D341Med (cell line): ENCODE data around the gene PCSK5.

Source experiments
- DNase-seq: peaks from one replicate; pipeline ENCODE4 v3.0.0; 2012; ENCODE audit warnings: low spot score

Gene PCSK5

GRCh38 chr9:76191493-76191892 lies 301.0 kb downstream of the PCSK5 start:
- DNase-seq = no peak

- no peak for DNase-seq
Measured at GRCh38 chr9:76192013-76192412, 301.5 kb downstream of the PCSK5 start.

- DNase-seq = no peak
Measured at GRCh38 chr9:76194896-76195295, 304.4 kb downstream of the PCSK5 start.

GRCh38 chr9:76198336-76198735 lies 307.9 kb downstream of the PCSK5 start:
- no peak for DNase-seq

DNA sequence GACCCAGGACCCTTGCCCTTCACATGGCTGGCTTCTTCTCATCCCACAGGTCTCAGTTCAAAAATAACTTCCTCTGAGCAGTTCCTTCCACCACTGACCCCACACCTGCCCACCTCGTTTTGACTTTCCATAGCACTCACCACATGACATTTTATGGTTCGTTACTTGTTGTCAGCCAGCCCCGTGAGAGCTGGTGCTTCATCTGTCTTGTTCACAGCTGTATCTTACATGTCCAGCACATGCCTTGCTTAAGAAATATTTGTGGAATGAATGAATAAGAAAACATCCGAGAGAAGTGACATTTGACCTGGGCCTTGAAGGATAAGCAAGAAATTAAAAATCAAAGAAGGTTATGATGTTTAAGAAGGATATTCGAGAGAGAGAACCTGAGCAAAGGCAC lies 309.8 kb downstream of the PCSK5 start:
- DNase-seq = no peak

DNA sequence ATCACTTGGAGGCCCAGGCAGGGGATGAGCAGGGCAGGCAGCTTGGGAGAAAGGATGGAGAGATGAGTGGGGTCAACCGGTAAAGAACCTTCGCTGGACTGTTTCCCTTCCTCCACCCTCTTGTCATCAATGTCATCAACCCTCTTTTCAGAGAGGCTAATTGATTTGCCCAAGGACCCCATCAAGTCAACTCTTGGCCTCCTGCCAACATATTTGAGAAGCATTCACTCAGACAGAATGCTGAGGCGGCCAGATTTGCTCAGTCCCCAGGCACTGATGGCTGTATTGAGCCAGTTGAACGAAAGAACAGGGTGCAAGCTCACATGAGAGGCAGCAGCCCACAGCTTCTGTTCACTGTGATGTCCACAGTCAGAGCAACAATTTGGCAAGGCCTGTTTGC lies 310.3 kb downstream of the PCSK5 start:
- DNase-seq = no peak

- DNase-seq = no peak
Measured at GRCh38 chr9:76203373-76203772, 312.9 kb downstream of the PCSK5 start.

- DNase-seq = no peak
Measured at GRCh38 chr9:76206821-76207220, 316.3 kb downstream of the PCSK5 start.

- no peak for DNase-seq
Measured at GRCh38 chr9:76213751-76214150, 323.3 kb downstream of the PCSK5 start.

DNA sequence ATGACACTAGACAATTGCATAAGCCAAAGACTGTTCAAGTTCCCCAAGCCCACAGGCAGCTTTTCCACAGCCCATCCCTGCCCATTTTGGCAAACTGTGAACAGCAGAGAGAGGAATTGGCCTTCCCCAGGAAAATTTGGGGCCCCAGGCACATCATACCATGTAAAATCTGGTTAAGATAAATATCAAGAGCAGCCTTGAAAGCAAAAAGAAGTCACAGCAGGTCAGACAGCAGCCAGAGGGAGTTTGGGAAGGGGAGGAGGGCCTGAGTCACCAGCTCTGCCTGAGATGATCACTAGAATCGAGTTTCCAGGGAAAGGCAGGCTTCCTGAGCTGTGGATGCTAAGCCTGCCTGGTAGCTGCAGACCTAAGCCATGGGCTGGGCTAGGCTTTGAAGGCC lies 324.6 kb downstream of the PCSK5 start:
- no peak for DNase-seq

DNA sequence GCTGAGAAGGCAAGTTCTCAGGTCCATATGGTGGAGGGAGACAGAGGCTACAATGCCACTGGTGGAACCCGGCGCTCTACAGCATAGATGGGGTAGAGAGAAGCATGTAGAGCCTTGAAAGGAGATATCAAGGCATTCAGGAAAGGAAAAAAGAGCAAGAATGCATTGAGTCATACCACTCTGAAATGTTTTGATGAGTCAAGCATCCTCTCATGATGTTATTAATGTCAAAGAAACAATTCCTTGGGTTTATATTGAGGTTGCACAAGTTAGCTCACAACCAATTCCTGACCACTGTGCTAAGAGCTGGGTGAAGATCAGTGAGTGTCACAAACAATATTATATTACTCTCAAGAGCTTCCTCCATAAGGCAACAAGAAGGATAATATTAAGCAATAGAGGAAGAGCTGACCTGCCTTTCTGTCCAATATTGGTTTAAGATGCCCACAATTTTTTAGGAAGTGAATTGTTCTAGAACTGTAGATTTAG lies 325.7 kb downstream of the PCSK5 start:
- no peak for DNase-seq

- no peak for DNase-seq
Measured at GRCh38 chr9:76218117-76218885, 327.8 kb downstream of the PCSK5 start.

GRCh38 chr9:76218886-76219445 lies 328.5 kb downstream of the PCSK5 start:
- DNase-seq = no peak

GRCh38 chr9:76219560-76220151 lies 329.2 kb downstream of the PCSK5 start:
- peak; percentile 36 for DNase-seq

DNA sequence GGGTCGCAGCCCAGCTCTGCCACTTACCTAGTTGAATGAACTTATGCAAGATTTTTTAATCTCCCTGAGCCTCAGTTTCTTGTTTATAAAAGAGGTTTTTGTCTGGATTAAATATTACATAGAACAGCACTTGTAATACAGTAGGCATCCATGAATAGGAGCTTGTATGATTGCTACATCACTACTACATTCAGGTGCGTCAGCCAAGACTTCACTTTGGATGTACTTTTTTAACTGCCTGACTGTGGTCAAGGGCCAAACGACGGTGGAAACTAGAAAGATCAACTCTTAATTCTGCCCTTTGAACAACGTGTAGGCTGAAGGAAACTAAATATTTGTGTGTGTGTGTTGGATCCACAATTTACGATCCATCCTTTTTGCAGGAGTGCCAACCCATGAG lies 330.9 kb downstream of the PCSK5 start:
- DNase-seq = no peak

GRCh38 chr9:76223749-76224340 lies 333.4 kb downstream of the PCSK5 start:
- DNase-seq = no peak

GRCh38 chr9:76227156-76227555 lies 336.7 kb downstream of the PCSK5 start:
- no peak for DNase-seq

DNA sequence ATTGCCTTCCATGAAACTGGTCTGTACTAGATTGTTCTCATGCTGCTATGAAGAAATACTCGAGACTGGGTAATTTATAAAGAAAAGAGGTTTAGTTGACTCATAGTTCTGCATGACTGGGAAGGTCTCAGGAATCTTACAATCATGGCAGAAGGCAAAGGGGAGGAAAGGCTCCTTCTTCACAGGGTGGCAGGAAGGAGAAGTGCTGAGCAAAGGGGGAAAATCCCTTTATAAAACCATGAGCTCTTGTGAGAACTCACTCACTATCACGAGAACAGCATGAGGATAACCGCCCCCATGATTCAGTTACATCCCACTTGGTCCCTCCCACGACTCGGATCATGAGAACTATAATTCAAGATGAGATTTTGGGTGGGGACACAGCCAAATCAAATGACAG lies 340.5 kb downstream of the PCSK5 start:
- no peak for DNase-seq

DNA sequence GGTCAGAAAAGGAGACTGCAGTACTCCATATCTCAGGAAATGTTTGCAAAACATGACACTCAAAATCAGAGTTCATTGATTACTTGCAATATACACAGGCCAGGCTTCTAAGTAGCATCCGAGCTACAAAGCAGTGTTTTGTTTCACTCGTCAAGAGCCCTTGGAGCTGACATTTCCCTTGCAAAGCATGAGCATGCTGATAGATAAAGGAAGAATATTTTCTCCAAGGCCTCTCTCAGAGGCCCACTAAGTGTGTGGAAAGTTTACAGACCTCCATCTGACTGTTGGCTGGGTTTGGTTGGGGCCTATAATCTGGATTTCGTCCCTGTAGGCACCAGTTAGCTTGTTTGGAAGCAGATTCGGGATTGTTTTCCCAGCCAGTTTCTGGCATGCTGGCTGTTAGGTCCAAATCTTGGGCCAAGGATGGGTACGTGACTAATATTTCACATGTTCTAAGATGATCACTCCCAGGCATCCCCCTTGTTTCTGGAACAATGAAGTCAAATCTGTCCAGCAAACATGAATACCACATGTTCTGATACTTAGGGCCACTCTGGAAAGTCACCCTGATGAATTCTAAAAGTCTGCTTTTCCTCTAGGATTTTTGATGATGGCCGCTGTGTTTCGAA lies 342.5 kb downstream of the PCSK5 start:
- no peak for DNase-seq

DNA sequence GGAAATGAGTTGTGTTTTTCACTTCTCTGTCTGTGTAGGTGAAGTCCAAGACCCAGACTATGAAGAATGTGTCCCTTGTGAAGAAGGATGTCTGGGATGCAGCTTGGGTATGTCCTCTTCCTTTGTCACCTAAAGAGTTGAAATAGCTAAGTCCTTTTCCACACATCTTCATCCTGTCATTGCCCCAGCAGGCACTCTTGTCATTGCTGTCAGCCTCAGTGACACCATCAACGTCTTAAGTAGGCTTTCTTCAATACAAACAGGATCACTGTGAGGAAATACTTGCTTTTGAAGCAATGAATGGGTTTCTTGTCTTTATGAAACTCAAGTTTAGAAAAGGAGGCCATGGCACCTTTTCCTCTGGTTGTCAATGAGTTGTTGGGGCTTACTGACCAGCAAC lies 350.1 kb downstream of the PCSK5 start:
- DNase-seq = no peak

DNA sequence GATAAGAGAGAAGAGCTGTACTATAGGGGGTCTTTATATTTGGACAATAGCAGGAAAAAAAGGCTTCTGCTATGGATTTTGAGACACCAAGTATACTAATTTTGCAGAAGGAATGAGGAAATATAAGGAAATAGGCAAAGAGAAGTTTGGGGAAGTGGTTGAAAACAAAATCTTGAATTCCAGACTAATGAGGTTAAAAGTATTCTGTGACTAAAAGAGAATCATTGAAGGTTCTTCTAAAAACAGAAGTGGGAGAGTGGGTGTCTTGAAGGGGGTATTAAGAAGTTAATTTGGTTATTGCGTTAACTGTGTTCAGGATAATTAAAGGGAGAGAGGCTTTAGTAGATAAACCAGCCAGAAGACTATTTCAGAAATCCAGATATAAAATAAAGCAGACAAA lies 355.0 kb downstream of the PCSK5 start:
- DNase-seq = no peak

- DNase-seq = no peak
Measured at GRCh38 chr9:76246680-76247079, 356.2 kb downstream of the PCSK5 start.

- DNase-seq = no peak
Measured at GRCh38 chr9:76247426-76247825, 357.0 kb downstream of the PCSK5 start.
